Thoracic aorta (tissue), 2 donors: ENCODE measurements around the gene PPEF2. TPM values are rescaled to one million over a fixed set of nuclear protein-coding genes. Genes with fewer than 3 reads are reported as not detected.

Experiments used
- ATAC-seq: fragments of 150-250 bp; one replicate; pipeline ENCODE4 v1.8.0; 2017; ENCODE audit warnings: low read depth; ENCODE audit not compliant: insufficient number of reproducible peaks, low FRiP score
- DNase-seq: peaks from one replicate; pipeline ENCODE4 v3.0.0-alpha.2; 2020; ENCODE audit warnings: low spot score
- H3K27ac ChIP-seq, 2 donors: fragments of 200-600 bp; sonication (generic); 1 replicate in 1 of 2; 2 replicates in 1 of 2; pipeline ENCODE4 v1.5.1; 2016; ENCODE audit warnings: mild to moderate bottlenecking in 2 of 2, moderate library complexity in 2 of 2
- H3K27me3 ChIP-seq: fragments of 200-600 bp; sonication (generic); replicated peaks from 2 replicates; pipeline ENCODE4 v1.6.0; 2016; ENCODE audit warnings: mild to moderate bottlenecking; ENCODE audit not compliant: insufficient read depth
- H3K36me3 ChIP-seq: fragments of 200-600 bp; sonication (generic); one replicate; pipeline ENCODE4 v1.5.1; 2016
- H3K4me1 ChIP-seq, 2 donors: fragments of 200-600 bp; sonication (generic); 1 replicate in 1 of 2; 2 replicates in 1 of 2; pipeline versions ENCODE4 v1.5.1 to v1.6.0; 2016; ENCODE audit warnings: low read depth in 2 of 2, mild to moderate bottlenecking in 1 of 2; ENCODE audit not compliant: control insufficient read depth in 1 of 2
- H3K4me3 ChIP-seq: fragments of 200-600 bp; sonication (generic); 2 replicates; pipeline ENCODE4 v1.5.1; 2016; ENCODE audit warnings: mild to moderate bottlenecking
- H3K9me3 ChIP-seq: fragments of 200-600 bp; sonication (generic); 2 replicates; pipeline ENCODE4 v1.5.1; 2016
- total RNA-seq, 2 donors: library from RNA; depleted of rRNA; stranded (reverse); fragments of >200 nt; gene quantifications; one replicate each; pipeline versions ENCODE4 v1.1.0 to v1.2.3, GENCODE V29; 2016
- TF ChIP-seq, protein P1 (sequence below): fragments of 200-600 bp; sonication (generic); IDR thresholded peaks from one replicate; pipeline ENCODE4 v1.5.1; 2019; ENCODE audit warnings: antibody characterized with exemption

PPEF2 gene
- total RNA-seq, 2 donors from 2014 or later = 0.21 TPM; not detected in 1

DNA sequence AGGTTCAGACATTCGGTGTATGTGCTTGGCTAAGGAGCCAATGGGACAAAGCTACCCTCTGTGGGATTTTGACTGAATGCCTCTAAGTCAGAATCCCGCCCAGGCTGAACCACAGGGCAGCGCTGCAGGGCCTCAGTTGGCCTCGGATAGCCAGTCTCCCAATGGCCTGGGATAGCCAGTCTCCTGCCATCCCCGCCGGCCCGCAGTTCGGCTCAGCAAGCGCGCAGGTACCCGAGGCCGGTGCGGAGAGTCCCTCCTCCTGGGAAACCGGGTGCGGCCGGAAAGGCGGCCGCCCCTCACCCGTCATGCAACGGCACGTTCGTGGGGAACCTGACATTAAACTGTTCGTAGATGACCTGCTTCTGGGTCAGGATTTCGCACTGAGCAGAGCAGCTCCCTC is 16.1 kb downstream of the PPEF2 start:
- Histone ChIP-seq H3K27me3 (no peaks in the 10 kb centered on the region), H3K27ac (no peak overlapping the region), H3K4me3 (no peak overlapping the region), H3K4me1 (no peaks in the 10 kb centered on the region), H3K36me3 (no peaks in the 10 kb centered on the region), H3K9me3 (no peaks in the 10 kb centered on the region)
- TF ChIP-seq, protein P1, sequence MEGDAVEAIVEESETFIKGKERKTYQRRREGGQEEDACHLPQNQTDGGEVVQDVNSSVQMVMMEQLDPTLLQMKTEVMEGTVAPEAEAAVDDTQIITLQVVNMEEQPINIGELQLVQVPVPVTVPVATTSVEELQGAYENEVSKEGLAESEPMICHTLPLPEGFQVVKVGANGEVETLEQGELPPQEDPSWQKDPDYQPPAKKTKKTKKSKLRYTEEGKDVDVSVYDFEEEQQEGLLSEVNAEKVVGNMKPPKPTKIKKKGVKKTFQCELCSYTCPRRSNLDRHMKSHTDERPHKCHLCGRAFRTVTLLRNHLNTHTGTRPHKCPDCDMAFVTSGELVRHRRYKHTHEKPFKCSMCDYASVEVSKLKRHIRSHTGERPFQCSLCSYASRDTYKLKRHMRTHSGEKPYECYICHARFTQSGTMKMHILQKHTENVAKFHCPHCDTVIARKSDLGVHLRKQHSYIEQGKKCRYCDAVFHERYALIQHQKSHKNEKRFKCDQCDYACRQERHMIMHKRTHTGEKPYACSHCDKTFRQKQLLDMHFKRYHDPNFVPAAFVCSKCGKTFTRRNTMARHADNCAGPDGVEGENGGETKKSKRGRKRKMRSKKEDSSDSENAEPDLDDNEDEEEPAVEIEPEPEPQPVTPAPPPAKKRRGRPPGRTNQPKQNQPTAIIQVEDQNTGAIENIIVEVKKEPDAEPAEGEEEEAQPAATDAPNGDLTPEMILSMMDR = no peak
- ATAC-seq = no peak
- DNase-seq = no peak

DNA sequence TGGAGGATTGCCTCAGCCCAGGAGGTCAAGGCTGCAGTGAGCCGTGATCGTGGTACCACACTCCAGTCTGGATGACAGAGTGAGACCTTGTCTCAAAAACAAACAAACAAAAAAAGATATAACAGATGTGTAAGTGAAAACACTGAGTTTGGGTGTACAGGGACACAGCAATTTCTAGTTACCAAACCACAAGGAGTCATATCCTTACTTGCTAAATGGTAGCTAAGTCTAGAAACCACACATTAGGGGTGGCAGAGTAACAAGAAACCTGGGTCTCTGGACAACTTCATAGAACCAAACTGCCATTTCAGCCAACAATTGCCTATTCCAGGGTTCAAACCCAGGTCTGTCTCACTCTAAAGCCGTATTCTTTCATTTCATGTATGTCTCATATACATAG is 20.8 kb downstream of the PPEF2 start:
- Histone ChIP-seq H3K27me3 (no peaks in the 10 kb centered on the region), H3K36me3 (no peaks in the 10 kb centered on the region), H3K9me3 (no peaks in the 10 kb centered on the region), H3K4me1 (no peaks in the 10 kb centered on the region), H3K27ac (no peak overlapping the region), H3K4me3 (no peak overlapping the region)
- no peak for ATAC-seq
- DNase-seq = no peak
- TF ChIP-seq, protein P1 = no peak

- ATAC-seq = no peak
- TF ChIP-seq, protein P1 = no peak
Measured at GRCh38 chr4:75880278-75880677, 22.0 kb downstream of the PPEF2 start.

DNA sequence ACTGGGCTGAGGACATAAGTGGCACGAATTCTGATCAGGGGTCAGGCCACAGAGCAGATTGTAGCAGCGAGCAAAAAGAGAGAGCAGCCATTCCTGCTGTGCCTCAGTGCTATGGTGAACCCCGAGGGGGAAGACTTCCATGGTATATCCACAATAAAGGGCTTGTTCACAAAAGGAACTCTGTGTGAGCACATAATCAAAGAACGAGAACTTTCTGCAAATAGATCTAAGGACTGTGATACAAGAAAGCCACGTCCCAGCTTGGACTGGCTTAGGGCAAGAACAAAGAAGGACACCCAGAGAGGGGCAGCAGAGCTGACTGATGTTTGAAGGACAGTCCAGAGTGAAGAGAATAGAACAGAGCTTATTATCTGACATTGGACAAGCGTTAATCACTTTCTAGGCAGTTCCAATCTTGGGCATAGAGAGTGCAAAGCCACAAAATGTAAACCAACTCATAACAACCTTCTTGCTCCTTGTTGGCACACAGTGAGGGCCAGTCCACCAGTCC is 24.0 kb downstream of the PPEF2 start:
- H3K36me3 ChIP-seq = no peaks in the 10 kb centered on the region

More at GRCh38 chr4:75880278-75880677, 22.0 kb downstream of the PPEF2 start:
- Histone ChIP-seq H3K4me1 (no peaks in the 10 kb centered on the region), H3K9me3 (no peaks in the 10 kb centered on the region), H3K36me3 (no peaks in the 10 kb centered on the region), H3K27ac (no peak overlapping the region), H3K27me3 (no peaks in the 10 kb centered on the region), H3K4me3 (no peak overlapping the region)
- no peak for DNase-seq

GRCh38 chr4:75876218-75876617 is 26.0 kb downstream of the PPEF2 start:
- Histone ChIP-seq H3K27ac (no peak overlapping the region), H3K27me3 (no peaks in the 10 kb centered on the region), H3K4me3 (no peak overlapping the region), H3K9me3 (no peaks in the 10 kb centered on the region), H3K36me3 (no peaks in the 10 kb centered on the region), H3K4me1 (no peaks in the 10 kb centered on the region)
- DNase-seq (no peak), ATAC-seq (no peak)
- TF ChIP-seq, protein P1 = no peak

More for the DNA sequence above, 24.0 kb downstream of the PPEF2 start:
- ATAC-seq (no peak), DNase-seq (no peak)
- no peaks in the 10 kb centered on the region for H3K27me3 ChIP-seq
- no peak overlapping the region for H3K4me3 ChIP-seq
- H3K27ac ChIP-seq = no peak overlapping the region
- TF ChIP-seq, protein P1 = no peak
- no peaks in the 10 kb centered on the region for H3K4me1 ChIP-seq
- H3K9me3 ChIP-seq = no peaks in the 10 kb centered on the region
